CD14-positive monocyte (primary cell): ENCODE measurements around the gene CNTNAP2. TPM values are rescaled to one million over a fixed set of nuclear protein-coding genes. Genes with fewer than 3 reads are reported as not detected.

Source experiments
- DNase-seq, 3 donors: peaks; one replicate each; pipeline ENCODE4 v3.0.0-alpha.2; 2011 to 2022
- H2AFZ ChIP-seq: 2 replicates; pipeline ENCODE4 v1.6.0; 2012; ENCODE audit warnings: mild to moderate bottlenecking, low read depth, low read length, inconsistent platforms; ENCODE audit not compliant: insufficient read depth, poor library complexity, severe bottlenecking
- H3K27ac ChIP-seq, 2 donors: 1 replicate in 1 of 2; 2 replicates in 1 of 2; pipeline ENCODE4 v1.5.1; 2012 to 2013; ENCODE audit warnings: low read length in 2 of 2, control low read depth in 1 of 2, inconsistent platforms in 1 of 2, low read depth in 1 of 2, mild to moderate bottlenecking in 1 of 2
- H3K27me3 ChIP-seq, 2 donors: one replicate each; pipeline versions ENCODE4 v1.6.0 to v1.6.1; 2011 to 2013; ENCODE audit warnings: low read length in 2 of 2; ENCODE audit not compliant: control insufficient read depth in 2 of 2, insufficient read depth in 2 of 2
- H3K36me3 ChIP-seq, 2 donors: replicated peaks in 1 of 2; 1 replicate in 1 of 2; 2 replicates in 1 of 2; pipeline versions ENCODE4 v1.5.1 to v1.6.1; 2012 to 2013; ENCODE audit warnings: low read length in 2 of 2, control low read depth in 1 of 2, inconsistent platforms in 1 of 2, mild to moderate bottlenecking in 1 of 2; ENCODE audit not compliant: insufficient read depth in 2 of 2, control insufficient read depth in 1 of 2
- H3K4me1 ChIP-seq, 2 donors: 1 replicate in 1 of 2; 2 replicates in 1 of 2; pipeline versions ENCODE4 v1.5.1 to v1.6.1; 2012 to 2013; ENCODE audit warnings: low read length in 2 of 2, control low read depth in 1 of 2, inconsistent platforms in 1 of 2, mild to moderate bottlenecking in 1 of 2, moderate library complexity in 1 of 2; ENCODE audit not compliant: insufficient read depth in 2 of 2, control insufficient read depth in 1 of 2
- H3K4me2 ChIP-seq: replicated peaks from 2 replicates; pipeline ENCODE3; 2012; ENCODE audit warnings: low read length, moderate library complexity, mild to moderate bottlenecking; ENCODE audit not compliant: poor library complexity, severe bottlenecking; ENCODE audit errors: extremely low read depth
- H3K4me3 ChIP-seq, 3 experiments: fragments of 200-600 bp in 1 of 3; sonication (generic) in 1 of 3; replicated peaks in 1 of 3; 1 replicate in 2 of 3; 2 replicates in 1 of 3; pipeline ENCODE4 v1.5.1; 2011 to 2013; ENCODE audit warnings: low read length in 3 of 3, mild to moderate bottlenecking in 3 of 3, control low read depth in 2 of 3, low read depth in 2 of 3, inconsistent platforms in 1 of 3, moderate library complexity in 1 of 3
- H3K79me2 ChIP-seq: 2 replicates; pipeline ENCODE4 v1.6.0; 2012; ENCODE audit warnings: mild to moderate bottlenecking, control low read depth, inconsistent platforms, low read length, moderate library complexity; ENCODE audit not compliant: insufficient read depth
- H3K9ac ChIP-seq: 2 replicates; pipeline ENCODE4 v1.6.0; 2017; ENCODE audit warnings: low read length, mild to moderate bottlenecking; ENCODE audit not compliant: insufficient read depth, poor library complexity, severe bottlenecking
- H3K9me3 ChIP-seq, 2 donors: replicated peaks in 1 of 2; 1 replicate in 1 of 2; 2 replicates in 1 of 2; pipeline versions ENCODE4 v1.5.1 to v1.6.1; 2012 to 2013; ENCODE audit warnings: low read length in 2 of 2, control low read depth in 1 of 2; ENCODE audit not compliant: control insufficient read depth in 1 of 2, insufficient read depth in 1 of 2
- H4K20me1 ChIP-seq: 2 replicates; pipeline ENCODE4 v1.6.0; 2012; ENCODE audit warnings: mild to moderate bottlenecking, low read length, control low read depth, moderate library complexity; ENCODE audit not compliant: insufficient read depth
- H3K27ac Mint-ChIP-seq, 7 donors: one replicate each; pipeline ENCODE4 v1.8.0; 2020; ENCODE audit warnings: mild to moderate bottlenecking in 7 of 7, mixed read lengths in 7 of 7, moderate library complexity in 6 of 7, inconsistent platforms in 2 of 7
- H3K27me3 Mint-ChIP-seq, 3 donors: one replicate each; pipeline ENCODE4 v1.8.0; 2021 to 2022; ENCODE audit warnings: low read depth in 3 of 3, mild to moderate bottlenecking in 3 of 3, mixed read lengths in 3 of 3, moderate library complexity in 3 of 3, inconsistent platforms in 1 of 3
- H3K36me3 Mint-ChIP-seq, 2 donors: one replicate each; pipeline ENCODE4 v1.8.0; 2020; ENCODE audit warnings: mixed read lengths in 2 of 2, inconsistent platforms in 1 of 2, mild to moderate bottlenecking in 1 of 2
- H3K4me1 Mint-ChIP-seq: one replicate; pipeline ENCODE4 v1.8.0; 2020; ENCODE audit warnings: mild to moderate bottlenecking, mixed read lengths
- H3K4me3 Mint-ChIP-seq, 2 donors: one replicate each; pipeline ENCODE4 v1.8.0; 2020; ENCODE audit warnings: mild to moderate bottlenecking in 2 of 2, mixed read lengths in 2 of 2, moderate library complexity in 1 of 2
- H3K9me3 Mint-ChIP-seq, 7 donors: one replicate each; pipeline ENCODE4 v1.8.0; 2020 to 2022; ENCODE audit warnings: mixed read lengths in 7 of 7, mild to moderate bottlenecking in 6 of 7, moderate library complexity in 6 of 7, inconsistent platforms in 2 of 7
- WGBS: methylation state at CpG from one replicate; pipeline ENCODE4 v1.1.5; 2013; ENCODE audit warnings: missing lambda C conversion rate; ENCODE audit not compliant: insufficient coverage; 5-methylcytosine and 5-hydroxymethylcytosine counted together
- intact Hi-C, 2 donors: fragments of 100-400 bp; cut with micrococcal nuclease; formaldehyde crosslinking; loops; one replicate each; pipeline versions ENCODE4 v1.15.0 to v1.15.1; 2023
- polyA plus RNA-seq, 3 donors: library from polyadenylated mRNA; depleted of rRNA in 1 of 3; unstranded in 2 of 3; stranded (reverse) in 1 of 3; fragments of 300-500 nt in 2 of 3; fragments of >200 nt in 1 of 3; fragmentation: Illumina TruSeq in 2 of 3; gene quantifications; 1 replicate in 2 of 3; 2 replicates in 1 of 3; pipeline ENCODE4 v1.2.3, GENCODE V29; 2012 to 2021
- TF ChIP-seq, protein P1 (sequence below): fragments of 200-600 bp; IDR thresholded peaks from one replicate; pipeline ENCODE4 v1.8.0; 2022; ENCODE audit warnings: antibody characterized with exemption, mild to moderate bottlenecking

The CNTNAP2 gene
- polyA plus RNA-seq, 3 donors = 0.01 TPM; not detected in 2

DNA sequence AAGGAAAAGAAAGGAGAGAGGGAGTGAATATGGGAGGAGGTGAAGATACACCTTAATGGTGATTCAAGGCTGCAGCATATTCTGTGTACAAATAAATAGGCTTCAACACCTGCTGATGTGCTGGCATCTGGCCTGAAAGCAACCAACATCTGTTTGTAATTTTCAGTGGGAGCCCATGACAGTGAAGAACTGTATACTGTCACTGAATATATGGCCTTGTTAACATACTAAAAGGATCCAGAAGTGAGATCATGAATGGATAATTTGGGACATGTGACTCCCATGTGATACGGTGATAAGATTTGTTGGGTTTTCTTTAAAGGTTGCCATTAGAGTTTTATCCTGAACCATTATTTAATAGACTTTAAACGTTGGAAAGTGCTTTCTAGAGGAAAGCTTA, 459.3 kb downstream of the CNTNAP2 start:
- H3K4me2 ChIP-seq = no peak overlapping the region
- Mint-ChIP-seq H3K27ac (peak overlapping the region in 1 of 7 donors; percentile 36), H3K27me3 (no peaks in the 10 kb centered on the region), H3K4me1 (no peaks in the 10 kb centered on the region), H3K36me3 (no peaks in the 10 kb centered on the region), H3K4me3 (no peak overlapping the region), H3K9me3 (peaks cover 0 to 16% (median 6%) of the 10 kb centered on the region in 7 donors)
- no peak for DNase-seq
- intact Hi-C loops = no loop called here
- H3K36me3 ChIP-seq = no peaks in the 10 kb centered on the region
- no peaks in the 10 kb centered on the region for H3K27me3 ChIP-seq
- H4K20me1 ChIP-seq = no peaks in the 10 kb centered on the region
- WGBS = no CpG with 5 or more reads among the region's 2 CpGs
- no peaks in the 10 kb centered on the region for H3K79me2 ChIP-seq
- TF ChIP-seq, protein P1, sequence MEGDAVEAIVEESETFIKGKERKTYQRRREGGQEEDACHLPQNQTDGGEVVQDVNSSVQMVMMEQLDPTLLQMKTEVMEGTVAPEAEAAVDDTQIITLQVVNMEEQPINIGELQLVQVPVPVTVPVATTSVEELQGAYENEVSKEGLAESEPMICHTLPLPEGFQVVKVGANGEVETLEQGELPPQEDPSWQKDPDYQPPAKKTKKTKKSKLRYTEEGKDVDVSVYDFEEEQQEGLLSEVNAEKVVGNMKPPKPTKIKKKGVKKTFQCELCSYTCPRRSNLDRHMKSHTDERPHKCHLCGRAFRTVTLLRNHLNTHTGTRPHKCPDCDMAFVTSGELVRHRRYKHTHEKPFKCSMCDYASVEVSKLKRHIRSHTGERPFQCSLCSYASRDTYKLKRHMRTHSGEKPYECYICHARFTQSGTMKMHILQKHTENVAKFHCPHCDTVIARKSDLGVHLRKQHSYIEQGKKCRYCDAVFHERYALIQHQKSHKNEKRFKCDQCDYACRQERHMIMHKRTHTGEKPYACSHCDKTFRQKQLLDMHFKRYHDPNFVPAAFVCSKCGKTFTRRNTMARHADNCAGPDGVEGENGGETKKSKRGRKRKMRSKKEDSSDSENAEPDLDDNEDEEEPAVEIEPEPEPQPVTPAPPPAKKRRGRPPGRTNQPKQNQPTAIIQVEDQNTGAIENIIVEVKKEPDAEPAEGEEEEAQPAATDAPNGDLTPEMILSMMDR = no peak
- no peaks in the 10 kb centered on the region for H3K9me3 ChIP-seq
- H2AFZ ChIP-seq = no peak overlapping the region
- H3K4me3 ChIP-seq = no peak overlapping the region
- H3K4me1 ChIP-seq = no peaks in the 10 kb centered on the region
- H3K9ac ChIP-seq = no peak overlapping the region
- H3K27ac ChIP-seq = no peak overlapping the region

DNA sequence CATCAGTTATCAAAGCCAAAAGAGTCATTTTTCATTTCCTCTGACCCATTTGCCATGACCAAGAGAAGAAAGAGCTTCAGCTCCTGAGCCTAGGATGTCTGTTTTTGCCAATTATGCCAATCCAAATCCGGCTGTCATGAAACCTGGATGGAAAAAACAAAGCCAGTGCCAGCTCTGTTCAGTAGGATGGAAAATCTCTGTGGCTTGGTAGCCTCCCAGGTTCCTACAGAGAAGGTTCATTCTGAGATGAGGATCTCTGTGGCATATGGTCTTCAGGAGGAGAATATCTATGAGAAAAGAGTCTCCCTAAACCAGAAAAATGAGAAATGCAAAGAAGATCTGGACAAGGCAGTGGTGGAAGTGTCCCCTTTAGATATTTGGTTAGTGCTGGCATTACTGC, 475.4 kb downstream of the CNTNAP2 start:
- no peaks in the 10 kb centered on the region for H3K27me3 ChIP-seq
- no CpG with 5 or more reads among the region's 1 CpG for WGBS
- Mint-ChIP-seq H3K4me3 (no peak overlapping the region), H3K9me3 (peaks cover 0 to 4% (median 0%) of the 10 kb centered on the region in 7 donors), H3K27ac (no peak overlapping the region), H3K4me1 (no peaks in the 10 kb centered on the region), H3K36me3 (no peaks in the 10 kb centered on the region), H3K27me3 (no peaks in the 10 kb centered on the region)
- DNase-seq = no peak
- H2AFZ ChIP-seq = no peak overlapping the region
- H3K9me3 ChIP-seq = no peaks in the 10 kb centered on the region
- H3K9ac ChIP-seq = no peak overlapping the region
- no peaks in the 10 kb centered on the region for H3K79me2 ChIP-seq
- TF ChIP-seq, protein P1 = no peak
- H3K4me2 ChIP-seq = no peak overlapping the region
- H4K20me1 ChIP-seq = no peaks in the 10 kb centered on the region
- intact Hi-C loops = no loop called here
- no peaks in the 10 kb centered on the region for H3K4me1 ChIP-seq
- H3K4me3 ChIP-seq = no peak overlapping the region
- no peaks in the 10 kb centered on the region for H3K36me3 ChIP-seq
- no peak overlapping the region for H3K27ac ChIP-seq
